HG02763 (cell line): ENCODE measurements around the gene TMEM150A.
"Not testable (repeated sequence)": the region's sequence is repeated elsewhere in the genome, so short reads cannot be mapped to it uniquely, and the experiment has no call there.

Source experiments
- ATAC-seq: cut with Tn5 transposase; IDR thresholded peaks from one replicate; pipeline ENCODE4 v1.9.1; 2021; ENCODE audit warnings: mild to moderate bottlenecking, moderate library complexity; ENCODE audit not compliant: unreplicated experiment

Gene TMEM150A

DNA sequence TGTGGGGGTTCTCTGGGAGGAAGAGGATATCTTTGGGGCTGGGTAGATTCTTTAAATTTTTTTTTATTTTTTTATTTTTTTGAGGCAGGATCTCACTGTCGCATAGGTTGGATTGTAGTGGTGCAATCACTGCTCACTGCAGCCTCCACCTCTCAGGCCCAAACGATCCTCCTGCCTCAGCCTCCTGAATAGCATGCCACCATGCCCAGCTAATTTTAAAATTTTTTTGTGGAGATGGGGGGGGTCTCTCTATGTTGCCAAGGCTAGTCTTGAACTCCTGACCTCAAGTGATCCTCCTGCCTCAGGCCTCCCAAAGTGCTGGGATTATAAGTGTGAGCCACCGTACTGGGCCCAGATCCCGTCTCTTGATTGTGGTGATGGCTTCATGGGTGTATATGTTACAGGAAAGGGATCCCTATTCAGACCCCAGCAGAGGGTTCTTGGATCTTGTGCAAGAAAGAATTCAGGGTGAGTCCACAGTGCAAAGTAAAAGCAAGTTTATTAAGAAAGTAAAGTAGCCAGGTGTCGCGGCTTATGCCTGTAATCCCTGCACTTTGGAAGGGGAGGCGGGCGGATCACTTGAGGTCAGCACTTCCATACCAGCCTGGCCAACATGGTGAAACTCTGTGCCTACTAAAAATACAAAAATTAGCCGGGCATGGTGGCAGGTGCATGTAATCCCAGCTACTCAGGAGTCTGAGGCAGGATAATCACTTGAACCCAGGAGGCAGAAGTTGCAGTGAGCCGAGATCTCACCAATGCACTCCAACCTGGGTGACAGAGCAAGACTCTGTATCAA is 11.4 kb upstream of the TMEM150A start:
- no peak for ATAC-seq

DNA sequence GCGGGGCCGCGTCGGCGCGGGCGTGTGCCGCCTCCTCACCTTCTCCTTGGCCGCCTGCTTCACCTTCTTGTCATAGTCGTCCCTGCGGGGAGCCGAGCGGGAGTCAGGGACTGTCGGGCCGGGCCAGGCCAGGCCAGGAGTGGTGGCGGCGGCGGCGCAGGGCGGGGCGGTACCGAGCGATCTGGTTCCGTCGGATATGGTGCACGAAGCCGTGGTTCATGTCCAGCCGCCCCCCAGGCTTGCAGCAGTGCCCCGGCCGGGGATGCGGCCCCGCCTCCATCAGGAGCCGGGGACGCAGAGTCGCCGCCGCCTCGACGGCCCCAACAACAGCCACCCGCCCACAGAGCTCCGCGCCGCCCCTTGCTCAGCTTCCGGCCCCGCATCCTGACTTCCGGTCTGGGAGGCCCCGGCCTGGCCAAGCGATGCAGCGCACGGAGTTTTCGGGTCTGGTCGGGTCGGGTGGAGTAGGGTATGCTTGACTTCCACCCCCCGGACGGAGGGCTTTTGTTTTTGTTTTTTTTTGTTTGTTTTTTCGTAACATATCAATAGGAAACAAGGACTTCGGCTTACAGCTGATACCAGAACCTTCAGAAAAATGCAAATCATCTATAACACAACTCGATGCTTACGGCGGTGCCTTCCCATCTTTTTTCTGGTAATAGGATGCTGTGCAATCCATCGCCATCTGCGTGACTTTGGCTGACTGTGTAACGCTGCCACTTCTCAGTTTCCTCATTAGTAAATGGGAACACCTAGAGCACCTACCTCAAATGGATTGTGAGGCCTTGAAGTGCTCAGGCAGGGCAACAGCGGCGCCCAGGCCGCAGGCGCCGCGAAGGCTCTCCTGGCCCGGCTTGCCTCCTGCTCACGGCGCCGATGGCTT is 9.4 kb upstream of the TMEM150A start, which contains the start of gene C2orf68:
Gene C2orf68 (minus strand): TSS at position 362 of the 883 bp plus-strand sequence. CDS start 82 bp downstream, at position 280.
- ATAC-seq, result peak; percentile 79

DNA sequence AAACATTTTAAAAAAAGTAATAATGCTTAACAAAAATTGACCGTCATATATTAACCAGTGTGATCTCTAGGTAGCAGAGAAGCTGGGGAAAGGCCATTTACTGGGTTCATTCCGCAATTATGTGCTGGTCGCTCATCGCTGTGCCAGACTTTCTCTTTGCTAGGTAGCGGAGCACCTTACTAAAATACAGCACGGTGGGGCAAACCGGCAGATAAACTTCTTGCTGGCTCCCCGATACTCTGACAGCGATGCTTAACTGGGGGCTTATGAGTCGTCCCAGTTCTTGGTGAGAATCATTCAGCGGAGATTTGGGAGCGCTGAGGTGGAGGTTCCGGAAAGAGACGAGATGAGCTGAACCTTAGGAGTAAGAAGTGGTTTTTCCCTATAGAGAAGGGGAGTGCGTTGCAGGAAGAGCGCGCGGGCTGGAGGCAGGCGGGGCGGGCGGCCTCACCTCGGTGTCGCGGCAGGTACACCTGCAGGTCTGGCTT is 8.8 kb upstream of the TMEM150A start:
- ATAC-seq, result no peak

DNA sequence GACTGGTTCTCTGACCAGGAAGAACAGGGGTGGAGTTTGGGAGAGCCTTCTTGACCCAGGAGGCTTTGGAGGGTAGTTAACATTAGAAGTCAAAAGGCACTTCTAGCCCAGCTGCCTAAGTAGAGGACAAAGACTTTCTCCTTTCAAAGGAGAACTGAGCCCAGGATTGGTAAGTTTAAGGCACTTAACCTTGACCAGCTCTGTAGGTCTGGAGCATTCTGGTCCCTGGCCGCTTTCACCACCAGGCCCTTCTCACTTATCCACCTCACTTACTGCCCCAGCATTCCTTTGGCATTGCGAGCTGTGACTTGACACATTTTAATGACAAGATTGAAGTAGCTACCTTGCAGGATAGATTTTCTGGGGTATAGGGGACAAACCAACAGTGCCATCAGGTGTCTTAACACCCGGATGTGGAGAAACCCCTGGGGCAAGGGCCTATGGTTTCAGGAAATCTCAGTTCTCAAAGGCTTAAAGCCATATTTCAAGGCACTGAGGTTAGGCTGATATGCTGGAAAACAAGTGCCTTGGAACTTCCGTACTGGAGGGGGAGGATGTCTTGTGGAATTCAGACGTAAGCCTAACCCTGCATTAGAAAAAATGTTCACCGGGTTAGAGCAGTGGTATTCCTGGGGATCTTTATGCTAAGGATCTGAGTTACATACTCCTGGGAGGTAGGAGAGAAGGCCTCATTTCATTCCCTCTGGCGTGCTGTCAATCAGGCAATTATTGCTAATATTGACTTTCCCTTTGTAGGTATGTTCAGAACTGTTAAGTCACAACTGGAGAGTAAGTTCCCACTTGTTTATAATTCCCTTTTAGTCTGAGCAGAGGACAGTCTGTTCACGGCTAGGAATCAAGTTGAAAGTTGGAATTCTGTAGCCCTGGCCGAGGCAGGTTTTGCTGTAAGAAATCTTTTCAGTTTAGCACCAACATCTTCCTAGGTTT is 5.0 kb upstream of the TMEM150A start:
- no peak for ATAC-seq

DNA sequence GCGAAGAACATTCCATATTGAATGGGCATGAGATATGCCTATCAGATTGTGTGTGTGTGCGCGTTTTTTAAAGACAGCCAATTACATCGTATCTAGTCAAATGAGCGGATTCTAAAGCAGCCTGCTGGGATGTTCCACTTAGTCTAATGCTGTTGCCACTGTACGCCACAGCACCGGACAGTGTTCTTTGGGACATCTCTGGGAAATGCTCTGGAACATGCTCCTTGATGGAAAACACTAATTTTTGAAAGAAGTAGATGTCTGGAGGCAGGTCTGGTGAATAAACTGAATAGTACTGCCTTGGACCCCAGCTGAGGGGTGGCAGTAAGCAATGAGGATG is 3.6 kb upstream of the TMEM150A start:
- ATAC-seq, result no peak

DNA sequence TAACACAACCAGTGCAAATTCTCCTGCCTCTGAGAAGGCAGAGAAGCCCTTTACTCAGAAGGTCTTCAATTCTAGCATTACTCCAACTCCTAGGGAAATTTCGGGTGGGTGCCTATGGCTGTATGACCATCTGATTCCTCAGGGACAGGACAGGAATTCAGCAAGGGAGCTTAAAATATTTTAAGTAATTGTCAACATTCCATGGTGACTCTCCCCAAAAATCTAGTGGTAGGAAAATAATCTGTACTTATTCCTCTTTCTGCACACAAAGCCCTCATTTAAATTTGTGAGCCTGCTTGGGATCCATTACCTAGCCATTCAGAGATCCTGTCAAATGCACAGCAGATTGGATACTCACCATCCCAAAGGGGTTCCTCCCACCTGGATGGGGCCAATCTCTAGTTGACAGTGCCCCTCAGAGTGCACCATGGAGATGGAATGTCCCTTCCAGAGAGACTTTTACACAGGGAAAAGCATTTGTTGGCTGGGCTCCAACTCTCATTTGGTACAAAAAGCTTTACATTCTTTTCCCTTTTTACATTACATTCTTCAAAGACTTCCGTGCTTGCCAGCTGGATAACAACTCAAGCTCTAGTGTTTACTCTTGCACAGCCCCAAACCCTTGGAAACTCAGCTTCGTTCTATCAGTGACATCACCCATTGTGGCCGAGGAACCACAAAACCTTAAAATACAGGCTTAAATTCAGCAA is 3.1 kb upstream of the TMEM150A start:
- ATAC-seq, result no peak

DNA sequence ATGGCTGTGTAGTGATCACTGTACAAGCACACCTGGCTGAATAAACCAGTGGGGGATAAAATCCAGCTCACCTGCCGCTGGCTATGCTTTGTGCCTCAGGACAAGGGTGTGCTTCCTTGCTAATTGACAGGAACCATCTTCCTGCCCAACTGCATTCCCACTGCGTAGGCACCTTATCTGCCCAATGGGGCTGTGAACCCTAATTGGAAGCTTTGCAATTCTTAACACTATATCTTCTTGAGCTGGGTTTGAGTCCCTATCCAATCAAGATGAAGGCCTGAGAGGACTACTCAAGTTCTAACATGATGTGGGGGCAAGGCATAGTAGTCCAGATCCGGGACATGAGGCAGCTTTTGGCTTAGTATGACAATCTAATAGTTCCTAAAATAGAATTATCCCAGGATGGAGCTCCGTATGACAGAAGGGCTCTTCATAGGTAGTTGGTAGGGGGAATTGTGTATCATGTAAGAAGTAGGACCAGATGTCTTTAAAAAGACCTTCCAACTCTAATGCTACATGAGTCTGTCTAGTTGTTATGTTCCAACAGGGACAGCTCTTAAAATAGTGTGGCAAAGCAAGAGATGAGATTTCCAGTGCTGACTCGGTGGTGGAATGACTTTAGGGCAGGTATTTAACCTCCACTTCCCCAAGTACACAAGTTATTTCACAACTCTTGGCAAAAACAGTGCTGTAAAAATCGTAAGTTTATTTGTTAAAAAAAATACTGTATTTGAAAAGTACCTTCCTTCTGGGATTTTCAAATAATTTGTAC is 2.3 kb upstream of the TMEM150A start:
- no peak for ATAC-seq

DNA sequence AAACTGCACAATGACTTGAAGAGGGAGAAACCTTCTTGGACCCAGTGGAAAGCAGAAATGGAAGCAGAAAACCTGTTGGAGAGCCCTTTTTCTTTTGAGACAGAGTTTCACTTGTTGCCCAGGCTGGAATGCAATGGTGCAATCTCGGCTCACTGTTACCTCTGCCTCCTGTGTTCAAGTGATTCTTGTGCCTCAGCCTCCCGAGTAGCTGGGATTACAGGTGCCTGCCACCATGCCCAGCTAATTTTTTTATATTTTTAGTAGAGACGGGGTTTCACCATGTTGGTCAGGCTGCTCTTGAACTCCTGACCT is 1.6 kb upstream of the TMEM150A start:
- ATAC-seq, result not testable (repeated sequence)

DNA sequence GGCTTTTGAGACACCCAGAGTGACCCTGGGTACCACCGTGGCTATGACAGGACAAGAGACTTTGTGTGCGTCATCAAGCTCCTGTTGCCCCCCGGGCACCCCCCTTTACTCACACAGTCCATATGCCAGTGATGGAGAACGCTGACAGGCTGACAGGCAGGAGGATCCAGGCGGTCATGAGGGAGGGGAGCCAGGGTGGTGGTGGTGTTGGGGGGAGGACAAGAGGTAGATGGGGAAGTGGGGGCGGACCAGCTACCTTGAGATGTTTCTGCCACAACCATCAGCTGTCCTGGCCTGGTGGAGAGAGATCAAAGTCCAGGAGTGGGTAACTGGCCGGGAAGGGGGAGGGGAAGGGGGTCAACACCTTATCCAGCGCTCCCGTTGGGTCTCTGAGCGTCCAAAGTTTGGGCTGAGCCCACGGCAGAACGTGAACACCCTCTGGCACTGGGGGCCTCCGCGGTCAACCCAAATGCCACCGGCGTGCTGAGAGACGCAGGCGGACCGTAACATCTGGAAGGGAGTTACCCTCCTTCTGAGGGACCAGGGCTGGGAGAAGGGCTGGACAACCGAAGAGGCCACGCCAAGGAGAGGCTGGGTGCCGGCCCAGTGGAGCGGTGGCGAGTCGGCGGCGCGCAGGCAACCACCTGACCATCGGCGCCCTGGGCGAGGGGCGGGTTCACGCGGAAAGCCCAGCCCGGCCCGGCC is 575 bp downstream of the TMEM150A start:
- ATAC-seq, result peak; percentile 43

DNA sequence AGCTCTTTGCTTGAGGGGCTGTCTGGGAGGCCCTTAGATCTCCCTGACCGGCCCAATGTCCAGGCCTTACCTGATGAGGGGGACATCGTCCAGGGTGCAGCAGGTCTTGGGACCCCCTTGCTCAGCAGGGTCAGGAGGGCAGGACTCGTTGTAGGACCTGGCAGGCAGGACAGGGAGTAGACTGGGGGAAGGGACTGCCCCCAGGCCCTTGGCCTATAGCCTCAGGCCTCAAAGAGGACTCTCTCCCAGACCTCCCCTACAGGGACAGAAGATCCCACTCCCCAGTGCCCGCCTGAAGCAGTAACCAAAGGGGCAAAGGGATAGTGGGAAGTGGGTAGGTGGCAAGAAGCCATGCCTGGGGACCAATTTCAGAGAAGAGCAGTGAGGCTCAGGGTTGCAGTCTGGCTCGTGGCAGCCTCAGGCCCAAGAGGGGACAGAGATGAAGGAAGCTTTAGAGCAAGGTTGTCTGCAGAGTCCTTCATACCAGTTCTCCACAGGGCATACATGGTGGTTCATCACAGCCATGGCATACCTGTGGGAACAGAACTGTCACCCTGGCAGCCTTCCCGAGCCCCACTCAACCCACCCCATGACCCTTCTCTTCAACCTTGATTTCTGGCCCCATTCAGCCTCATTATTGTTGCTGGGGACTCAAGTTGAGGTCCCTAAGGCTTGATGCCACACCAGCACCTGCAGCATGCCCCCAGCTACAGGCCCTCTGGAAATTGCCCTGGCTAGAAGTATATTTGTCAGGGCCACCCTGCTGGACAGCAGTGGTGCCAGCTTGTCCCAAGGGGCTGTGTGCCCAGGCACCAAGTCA is 1.3 kb downstream of the TMEM150A start:
- no peak for ATAC-seq

DNA sequence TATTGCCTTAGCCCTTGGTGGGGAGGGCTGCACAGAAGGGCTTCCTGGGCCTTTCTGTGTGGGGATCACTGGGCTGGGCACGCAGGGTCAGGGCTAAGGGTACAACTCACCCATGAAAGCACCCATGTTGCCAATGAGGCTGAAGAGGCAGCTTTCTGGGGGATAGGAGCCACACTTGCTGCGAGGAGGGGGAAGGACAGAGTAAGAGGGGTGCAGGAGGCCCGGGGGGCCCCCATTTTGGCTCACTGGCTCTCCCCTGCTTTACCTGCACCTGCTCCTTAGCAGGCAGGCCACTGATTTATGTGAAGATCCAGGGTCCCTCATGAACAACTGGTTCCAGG is 2.3 kb downstream of the TMEM150A start:
- no peak for ATAC-seq

DNA sequence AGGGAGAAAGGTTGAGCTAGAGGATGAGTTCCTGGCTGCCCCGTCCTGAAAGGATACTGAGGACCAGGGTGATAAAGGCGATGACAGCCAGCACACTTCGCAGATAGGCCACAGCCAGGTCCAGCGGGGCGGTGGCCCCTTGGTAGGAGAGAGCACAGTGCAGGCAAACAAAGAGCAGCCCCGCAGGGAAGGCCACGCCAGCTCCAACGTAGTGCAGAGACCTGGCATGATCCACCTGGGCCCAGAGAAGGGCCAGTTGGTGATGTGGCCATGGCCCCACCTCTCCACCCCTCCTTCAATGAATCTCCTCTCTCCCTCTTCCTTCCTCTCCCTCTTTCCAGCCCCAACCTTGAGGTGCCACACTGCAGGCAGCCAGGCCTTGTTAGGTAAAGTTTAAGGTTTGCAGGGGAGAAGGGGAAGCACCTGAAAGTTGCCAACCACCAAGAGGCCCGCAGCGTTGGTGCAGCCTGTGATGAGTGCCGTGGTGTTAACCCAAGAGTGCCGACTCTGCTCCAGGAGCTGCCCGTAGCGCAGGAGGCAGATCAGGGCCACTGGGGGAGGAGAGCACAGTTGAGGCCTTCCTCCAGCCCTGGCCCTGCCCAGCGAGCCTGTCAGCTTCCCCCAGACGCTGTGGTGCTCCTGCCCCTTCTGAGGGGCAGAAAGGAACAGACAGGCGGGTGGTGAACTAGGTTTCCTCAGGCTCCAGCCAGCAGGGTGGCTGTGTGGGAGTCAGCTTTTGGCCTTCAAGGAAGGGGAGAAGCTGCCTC is 2.8 kb downstream of the TMEM150A start:
- ATAC-seq, result no peak

DNA sequence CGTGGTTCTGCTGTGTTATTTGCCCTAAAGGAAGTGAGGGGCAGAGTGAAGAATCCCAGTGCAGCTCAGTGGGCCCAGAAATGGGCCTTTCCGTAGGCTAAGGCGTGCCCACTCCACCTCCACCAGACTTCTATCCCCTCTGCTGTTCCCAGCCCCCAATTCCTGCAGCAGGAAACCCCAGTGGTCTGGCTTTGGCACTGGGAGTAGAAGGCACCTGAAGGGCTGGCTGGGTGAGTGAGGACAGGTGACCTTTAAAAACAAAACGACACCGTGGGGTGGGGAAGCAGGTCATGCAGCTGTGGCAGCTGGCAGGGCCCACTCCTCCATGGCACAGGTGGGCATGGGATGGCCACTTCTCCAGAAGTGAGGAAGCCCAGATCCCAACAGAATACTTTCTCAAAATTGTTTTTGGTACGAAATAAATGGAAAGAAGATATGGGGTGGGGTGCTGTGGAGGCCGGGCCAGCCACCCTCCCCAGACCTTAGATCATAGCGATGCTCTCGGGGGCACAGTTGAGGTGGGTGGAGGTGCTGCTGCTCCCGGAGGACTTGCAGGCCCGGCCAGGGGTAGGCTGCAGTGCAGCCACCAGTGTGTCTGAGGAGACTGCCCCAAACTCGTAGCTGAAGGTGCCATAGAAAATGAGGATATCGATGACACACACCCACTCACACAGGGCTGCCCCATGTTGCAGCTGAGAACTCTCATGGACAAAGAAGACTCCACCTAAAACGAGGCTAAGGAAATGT is 3.7 kb downstream of the TMEM150A start:
- ATAC-seq, result no peak

DNA sequence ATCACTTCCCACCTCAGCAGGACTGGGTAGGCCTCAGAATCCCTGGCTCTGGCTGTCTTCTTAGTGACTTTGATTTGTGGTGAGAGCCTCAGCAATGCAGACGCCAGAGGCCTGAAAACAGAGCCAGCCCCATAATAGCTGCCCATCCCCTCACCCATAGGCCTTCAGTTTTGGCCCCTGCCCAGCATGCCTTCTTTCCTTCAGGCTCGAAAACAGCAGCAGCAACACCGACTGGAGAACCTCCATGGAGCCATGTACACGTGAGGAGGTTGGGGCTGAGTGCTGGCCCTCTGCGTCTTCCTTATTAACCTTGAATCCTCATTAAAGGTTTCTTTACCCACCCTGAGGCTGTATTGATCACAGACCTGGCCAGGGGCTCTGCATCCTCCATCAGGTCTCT is 5.3 kb downstream of the TMEM150A start:
- no peak for ATAC-seq

DNA sequence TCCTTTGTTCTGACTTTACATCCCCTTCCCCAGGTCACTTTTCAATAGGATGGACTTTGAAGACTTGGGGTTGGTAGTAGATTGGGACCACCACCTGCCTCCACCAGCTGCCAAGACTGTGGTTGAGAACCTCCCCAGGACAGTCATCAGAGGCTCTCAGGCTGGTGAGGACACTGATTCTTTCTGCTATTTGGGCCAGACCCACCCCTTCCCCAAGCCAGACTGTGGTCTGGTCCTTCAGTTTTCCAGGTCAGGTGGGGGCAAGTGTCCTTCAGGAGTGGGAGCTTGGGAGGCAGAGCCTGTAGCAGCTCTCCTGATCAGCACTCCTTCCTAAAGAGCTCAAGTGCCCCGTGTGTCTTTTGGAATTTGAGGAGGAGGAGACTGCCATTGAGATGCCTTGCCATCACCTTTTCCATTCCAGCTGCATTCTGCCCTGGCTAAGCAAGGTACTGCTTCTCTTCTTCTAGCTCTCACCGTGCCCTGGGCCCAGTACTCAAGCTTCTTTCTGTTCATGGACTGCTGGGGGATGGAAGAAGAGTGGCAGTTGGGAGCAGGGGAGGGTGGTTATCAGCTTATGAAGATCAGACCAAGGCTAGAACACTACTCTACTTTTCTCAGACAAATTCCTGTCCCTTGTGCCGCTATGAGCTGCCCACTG is 5.9 kb downstream of the TMEM150A start:
- no peak for ATAC-seq

DNA sequence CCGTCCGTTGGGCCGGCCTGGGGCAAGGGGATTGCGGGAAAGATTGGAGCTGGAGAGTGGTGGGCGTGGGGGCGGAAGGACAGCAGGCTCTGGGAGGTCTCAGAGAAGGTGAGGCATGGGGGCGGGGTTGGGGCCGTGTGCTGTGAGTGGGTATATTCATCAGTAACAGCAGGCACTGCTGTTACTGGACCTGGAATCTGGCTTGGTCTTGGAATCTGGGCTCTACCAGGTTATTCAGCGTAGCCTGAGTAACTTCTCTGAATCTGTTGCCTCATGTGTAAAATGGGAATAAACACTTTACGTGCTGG is 6.5 kb downstream of the TMEM150A start:
- ATAC-seq, result no peak
